Nephron (organoid): ENCODE data around the gene TNFRSF8.

Experiments
- H3K27ac Mint-ChIP-seq, 3 experiments: 2 replicates each; pipeline ENCODE4 v1.8.0; 2020; ENCODE audit warnings: mixed read lengths in 3 of 3, mild to moderate bottlenecking in 2 of 3, moderate library complexity in 1 of 3
- H3K27me3 Mint-ChIP-seq: 2 replicates; pipeline ENCODE4 v1.8.0; 2021; ENCODE audit warnings: low read depth, mild to moderate bottlenecking, moderate library complexity, mixed read lengths
- H3K36me3 Mint-ChIP-seq: 2 replicates; pipeline ENCODE4 v1.8.0; 2020; ENCODE audit warnings: low read depth, mixed read lengths
- H3K4me1 Mint-ChIP-seq: 2 replicates; pipeline ENCODE4 v1.8.0; 2020; ENCODE audit warnings: mixed read lengths
- H3K4me3 Mint-ChIP-seq, 3 experiments: 2 replicates each; pipeline ENCODE4 v1.8.0; 2020; ENCODE audit warnings: mild to moderate bottlenecking in 3 of 3, mixed read lengths in 3 of 3, moderate library complexity in 2 of 3
- H3K9me3 Mint-ChIP-seq: 2 replicates; pipeline ENCODE4 v1.8.0; 2020; ENCODE audit warnings: mixed read lengths
- CTCF ChIP-seq, 3 experiments: fragments of 200-600 bp; sonication (generic); IDR thresholded peaks; one replicate each; pipeline ENCODE4 v1.5.0; 2021; ENCODE audit warnings: antibody characterized with exemption in 3 of 3; ENCODE audit not compliant: unreplicated experiment in 3 of 3

TNFRSF8 gene

GRCh38 chr1:12141163-12141850, 78.2 kb downstream of the TNFRSF8 start:
- Mint-ChIP-seq H3K4me3 (no peak overlapping the region), H3K36me3 (no peaks in the 10 kb centered on the region), H3K27me3 (peaks cover 6% of the 10 kb centered on the region), H3K4me1 (peaks cover 25% of the 10 kb centered on the region), H3K27ac (peak overlapping the region in 2 of 3 experiments; percentile 51 to 74), H3K9me3 (no peaks in the 10 kb centered on the region)
- no peak for TF ChIP-seq CTCF (IDR thresholded peaks at IDR 0.05; ENCODE audit: unreplicated experiment in 3 of 3)

- Mint-ChIP-seq H3K4me3 (no peak overlapping the region), H3K27me3 (peaks cover 12% of the 10 kb centered on the region), H3K27ac (peak overlapping the region in 1 of 3 experiments; percentile 74), H3K36me3 (no peaks in the 10 kb centered on the region), H3K9me3 (no peaks in the 10 kb centered on the region), H3K4me1 (peaks cover 30% of the 10 kb centered on the region)
- no peak for TF ChIP-seq CTCF (IDR thresholded peaks at IDR 0.05; ENCODE audit: unreplicated experiment in 3 of 3)
These were observed 79.2 kb downstream of the TNFRSF8 start for GRCh38 chr1:12142141-12142823.

GRCh38 chr1:12142891-12143630, 80.0 kb downstream of the TNFRSF8 start:
- H3K9me3 Mint-ChIP-seq = no peaks in the 10 kb centered on the region
- H3K27me3 Mint-ChIP-seq = peaks cover 12% of the 10 kb centered on the region
- no peak for TF ChIP-seq CTCF (IDR thresholded peaks at IDR 0.05; ENCODE audit: unreplicated experiment in 3 of 3)
- no peak overlapping the region for H3K4me3 Mint-ChIP-seq
- peaks cover 30% of the 10 kb centered on the region for H3K4me1 Mint-ChIP-seq
- no peaks in the 10 kb centered on the region for H3K36me3 Mint-ChIP-seq
- peak overlapping the region in 2 of 3 experiments; percentile 40 to 59 for H3K27ac Mint-ChIP-seq

GRCh38 chr1:12143631-12144155, 80.6 kb downstream of the TNFRSF8 start:
- H3K36me3 Mint-ChIP-seq = no peaks in the 10 kb centered on the region
- no peaks in the 10 kb centered on the region for H3K9me3 Mint-ChIP-seq
- peaks cover 12% of the 10 kb centered on the region for H3K27me3 Mint-ChIP-seq
- H3K27ac Mint-ChIP-seq = peak overlapping the region in 2 of 3 experiments; percentile 40 to 59
- H3K4me1 Mint-ChIP-seq = peaks cover 30% of the 10 kb centered on the region
- H3K4me3 Mint-ChIP-seq = no peak overlapping the region
- no peak for TF ChIP-seq CTCF (IDR thresholded peaks at IDR 0.05; ENCODE audit: unreplicated experiment in 3 of 3)

- Mint-ChIP-seq H3K4me3 (no peak overlapping the region), H3K4me1 (peaks cover 30% of the 10 kb centered on the region), H3K27ac (peak overlapping the region in 2 of 3 experiments; percentile 40 to 59), H3K27me3 (peaks cover 10% of the 10 kb centered on the region), H3K9me3 (no peaks in the 10 kb centered on the region), H3K36me3 (no peaks in the 10 kb centered on the region)
- no peak for TF ChIP-seq CTCF (IDR thresholded peaks at IDR 0.05; ENCODE audit: unreplicated experiment in 3 of 3)
These were observed 81.1 kb downstream of the TNFRSF8 start for GRCh38 chr1:12144236-12144635.
